NCI-H446 treated with DMSO at 0.1 percent for 48 hours (cell line): ENCODE results near the gene MAP2.
"Not testable (repeated sequence)": the region's sequence is repeated elsewhere in the genome, so short reads cannot be mapped to it uniquely, and the experiment has no call there.

Experiments
- DNase-seq: peaks from one replicate; lab custom pipeline; 2025; lab: John Stamatoyannopoulos, UW

Gene MAP2

GRCh38 chr2:209473930-209474419, 50.1 kb downstream of the MAP2 start:
- DNase-seq = peak; percentile 62

- DNase-seq = no peak
Measured at GRCh38 chr2:209474960-209475359, 51.1 kb downstream of the MAP2 start.

GRCh38 chr2:209476367-209477208, 52.7 kb downstream of the MAP2 start:
- peak; percentile 99 for DNase-seq

GRCh38 chr2:209492296-209492695, 68.4 kb downstream of the MAP2 start:
- not testable (repeated sequence) for DNase-seq

GRCh38 chr2:209495068-209495620, 71.3 kb downstream of the MAP2 start:
- not testable (repeated sequence) for DNase-seq

GRCh38 chr2:209495855-209496585, 72.2 kb downstream of the MAP2 start:
- peak; percentile 80 for DNase-seq

GRCh38 chr2:209496586-209496982, 72.7 kb downstream of the MAP2 start:
- peak; percentile 13 for DNase-seq

GRCh38 chr2:209498614-209499013, 74.8 kb downstream of the MAP2 start:
- peak; percentile 30 for DNase-seq

GRCh38 chr2:209499069-209499468, 75.2 kb downstream of the MAP2 start:
- DNase-seq = no peak

DNA sequence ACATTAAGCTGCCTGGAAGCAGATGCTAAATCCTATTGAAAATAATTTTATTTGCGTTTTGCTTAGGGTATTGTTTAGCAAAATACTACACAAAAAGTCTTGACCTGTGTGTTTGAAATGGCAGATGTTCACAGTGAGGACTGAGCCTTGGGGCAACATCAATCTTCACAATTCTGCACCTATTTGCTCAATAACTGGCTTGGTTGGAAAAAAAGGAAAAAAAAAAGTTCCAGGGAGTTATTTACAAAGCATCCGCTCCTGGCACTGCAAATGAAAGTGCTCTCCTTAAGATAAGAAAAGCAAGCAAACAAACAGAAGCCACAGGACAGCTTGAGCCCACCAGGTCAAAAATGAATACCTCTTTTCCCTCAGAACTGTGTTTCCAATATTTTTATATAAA, 77.7 kb downstream of the MAP2 start:
- DNase-seq = no peak

GRCh38 chr2:209505410-209505809, 81.6 kb downstream of the MAP2 start:
- DNase-seq = no peak

DNA sequence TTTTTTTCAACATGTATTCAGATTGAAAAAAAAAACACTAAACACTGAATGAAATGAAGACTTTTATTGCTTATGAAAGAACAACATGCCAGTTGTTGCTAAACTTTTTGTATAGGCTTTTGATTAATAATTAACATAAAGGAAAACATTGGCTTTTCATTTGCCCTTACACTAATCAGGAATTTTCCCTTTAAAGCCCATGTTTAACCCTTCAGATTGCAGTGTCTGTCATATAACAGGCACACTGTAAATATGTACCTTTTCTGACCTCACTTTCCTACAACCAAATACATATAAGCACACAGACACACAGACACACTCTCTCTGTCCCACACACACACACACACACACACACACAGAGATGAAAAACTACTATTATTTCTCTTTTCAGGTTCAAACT, 84.4 kb downstream of the MAP2 start:
- no peak for DNase-seq

DNA sequence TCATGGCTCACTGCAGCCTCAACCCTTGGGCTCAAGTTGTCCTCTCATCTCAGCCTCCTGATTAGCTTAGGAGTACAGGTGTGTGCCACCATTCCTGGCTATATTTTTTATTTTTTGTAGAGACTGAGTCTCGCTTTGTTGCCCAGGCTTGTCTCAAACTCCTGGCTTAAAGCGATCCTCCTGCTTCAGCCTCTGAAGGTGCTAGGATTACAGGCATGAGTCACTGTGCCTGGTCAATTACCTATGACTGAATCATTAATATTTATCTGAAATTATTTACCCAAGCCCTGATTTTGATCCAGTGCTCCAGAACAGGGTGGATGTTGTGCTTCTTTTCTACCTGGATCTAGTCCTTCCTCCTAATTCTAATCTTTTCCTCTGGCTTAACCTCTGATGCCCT, 87.8 kb downstream of the MAP2 start:
- DNase-seq = no peak

DNA sequence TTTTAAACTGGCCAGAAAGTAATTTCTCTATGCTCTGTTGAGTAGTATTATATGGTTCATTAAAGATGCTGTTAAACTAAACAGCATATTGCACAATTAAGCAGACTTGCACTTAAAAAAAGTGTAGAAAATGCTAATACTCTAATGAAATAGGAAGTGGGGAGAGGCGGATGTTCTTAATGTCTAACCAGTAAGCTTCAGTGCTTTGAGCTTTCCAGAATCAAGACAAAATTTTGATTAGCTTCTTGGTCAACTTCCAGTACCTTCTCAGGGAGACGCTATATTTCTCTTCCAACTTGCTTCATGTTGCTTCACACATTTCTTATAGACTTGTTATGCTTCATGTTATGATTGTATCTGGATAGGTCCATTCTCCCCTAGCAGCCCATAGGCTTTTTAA, 89.1 kb downstream of the MAP2 start:
- peak; percentile 58 for DNase-seq

DNA sequence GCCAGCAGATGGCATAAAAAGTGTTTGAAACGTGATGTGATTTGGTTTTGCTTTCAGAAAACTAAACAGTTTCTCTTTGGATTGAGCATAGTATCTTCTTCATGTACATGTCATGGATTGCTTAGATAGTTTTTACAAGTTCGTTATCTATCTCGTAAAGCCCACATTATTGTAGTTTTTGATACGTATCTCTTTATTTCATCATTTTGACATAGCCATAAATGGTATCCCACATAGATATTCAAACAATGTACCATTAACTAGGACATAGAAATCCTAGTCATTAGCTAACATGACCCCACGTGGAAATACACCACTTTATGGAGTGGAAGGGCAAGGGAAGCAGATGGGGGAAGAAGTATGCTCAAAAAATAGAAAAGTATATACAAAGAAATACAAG, 93.6 kb downstream of the MAP2 start:
- DNase-seq = no peak

- no peak for DNase-seq
Measured at GRCh38 chr2:209519271-209519670, 95.4 kb downstream of the MAP2 start.

- peak; percentile 90 for DNase-seq
Measured at GRCh38 chr2:209519906-209520305, 96.1 kb downstream of the MAP2 start.

- no peak for DNase-seq
Measured at GRCh38 chr2:209523041-209523740, 99.3 kb downstream of the MAP2 start.

GRCh38 chr2:209523867-209524266, 100.0 kb downstream of the MAP2 start:
- no peak for DNase-seq

DNA sequence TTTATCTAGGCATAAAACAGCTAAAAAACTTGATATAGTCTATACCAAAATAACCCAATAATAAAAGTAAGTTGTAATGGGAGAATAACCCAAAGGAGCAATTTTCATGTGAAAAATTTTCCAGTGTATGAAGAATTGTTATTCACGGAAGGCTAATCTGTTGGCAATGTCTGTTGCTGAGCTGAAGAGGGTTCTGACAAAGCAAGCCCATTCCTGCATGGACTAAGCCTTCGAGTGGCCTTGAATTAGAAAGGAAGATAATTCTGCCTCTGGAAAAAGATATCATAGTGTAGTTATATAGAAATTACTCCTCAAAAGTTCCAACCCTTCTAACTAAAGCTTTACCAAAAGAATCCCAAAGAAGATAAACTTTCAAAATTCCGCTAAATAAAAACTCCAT, 101.5 kb downstream of the MAP2 start:
- no peak for DNase-seq

- no peak for DNase-seq
Measured at GRCh38 chr2:209525834-209526281, 102.0 kb downstream of the MAP2 start.

DNA sequence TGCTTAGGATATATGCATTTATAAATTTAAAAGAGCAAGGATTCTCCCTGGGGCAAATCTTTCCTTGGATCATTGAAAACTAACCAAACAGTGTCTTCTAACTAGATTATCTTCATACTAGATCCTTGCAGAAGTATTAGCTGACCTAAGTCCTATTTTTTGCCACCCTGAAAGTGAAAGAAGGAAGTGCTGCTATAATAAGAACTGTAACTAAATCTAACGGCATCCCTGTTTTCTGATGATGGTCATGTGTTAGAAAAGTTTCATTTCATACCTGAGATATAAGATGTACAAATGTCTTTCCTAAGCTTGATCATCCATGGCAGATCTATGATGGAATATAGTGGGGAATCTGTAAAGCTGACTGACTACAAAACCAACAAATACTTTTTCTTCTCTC, 102.7 kb downstream of the MAP2 start:
- DNase-seq = no peak
